ENCODE measurements around the gene AGTPBP1.

Gene AGTPBP1

DNA sequence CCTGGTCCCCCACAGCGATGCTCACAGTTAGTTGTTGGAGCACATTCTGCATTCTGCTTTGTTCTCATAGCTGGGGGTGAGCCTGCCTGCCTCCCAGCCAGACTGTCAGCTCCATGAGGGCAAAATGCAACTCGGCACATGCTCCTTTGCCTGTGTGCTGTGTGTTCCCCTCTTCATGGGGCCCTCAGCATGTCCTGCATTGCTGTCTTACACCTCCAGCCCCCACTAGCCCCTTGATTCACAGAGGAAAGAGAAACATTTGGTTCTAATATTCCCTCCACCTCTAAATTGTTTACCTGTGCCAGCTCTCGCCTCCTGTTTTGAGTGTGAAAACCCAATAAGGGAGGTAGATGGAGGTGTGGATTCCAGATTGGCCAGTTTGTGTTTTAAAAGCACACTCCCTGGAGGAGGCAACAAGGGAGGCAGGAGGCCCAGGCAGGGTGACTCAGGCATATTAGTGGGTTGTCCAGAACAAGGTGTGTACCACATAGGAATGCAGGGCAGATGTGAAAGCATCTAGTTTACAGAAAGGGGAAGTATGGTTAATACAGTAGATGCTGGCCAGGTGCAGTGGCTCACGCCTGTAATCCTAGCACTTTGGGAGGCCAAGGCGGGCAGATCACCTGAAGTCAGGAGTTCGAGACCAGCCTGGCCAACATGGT lies 224.6 kb downstream of the AGTPBP1 start:
- no peaks in the 10 kb centered on the region for H3K79me2 ChIP-seq (ENCODE audit: insufficient read depth, low read length)
- no peak overlapping the region for H3K4me3 ChIP-seq (ENCODE audit: low read length, poor library complexity, severe bottlenecking)
- H3K4me1 ChIP-seq (ENCODE audit: insufficient read depth, low read length, poor library complexity, severe bottlenecking) = no peaks in the 10 kb centered on the region
- H3K27me3 ChIP-seq (ENCODE audit: insufficient read depth, low read length, poor library complexity, severe bottlenecking) = no peaks in the 10 kb centered on the region
- no peaks in the 10 kb centered on the region for H4K20me1 ChIP-seq (ENCODE audit: insufficient read depth, low read length, poor library complexity, severe bottlenecking)
- H3K36me3 ChIP-seq (ENCODE audit: insufficient read depth, low read length) = no peaks in the 10 kb centered on the region
- H2AFZ ChIP-seq (ENCODE audit: low read length) = no peak overlapping the region
- no peak overlapping the region for H3K9ac ChIP-seq (ENCODE audit: low read depth, low read length, poor library complexity, severe bottlenecking)
- H3K9me2 ChIP-seq (replicated peaks; ENCODE audit: low read depth, low read length) = no peaks in the 10 kb centered on the region
- no peaks in the 10 kb centered on the region for H3F3A ChIP-seq (ENCODE audit: low read depth)
- no peak for TF ChIP-seq EZH2phosphoT487 (IDR thresholded peaks at IDR 0.05; ENCODE audit: borderline replicate concordance)
- TF ChIP-seq, protein P1, sequence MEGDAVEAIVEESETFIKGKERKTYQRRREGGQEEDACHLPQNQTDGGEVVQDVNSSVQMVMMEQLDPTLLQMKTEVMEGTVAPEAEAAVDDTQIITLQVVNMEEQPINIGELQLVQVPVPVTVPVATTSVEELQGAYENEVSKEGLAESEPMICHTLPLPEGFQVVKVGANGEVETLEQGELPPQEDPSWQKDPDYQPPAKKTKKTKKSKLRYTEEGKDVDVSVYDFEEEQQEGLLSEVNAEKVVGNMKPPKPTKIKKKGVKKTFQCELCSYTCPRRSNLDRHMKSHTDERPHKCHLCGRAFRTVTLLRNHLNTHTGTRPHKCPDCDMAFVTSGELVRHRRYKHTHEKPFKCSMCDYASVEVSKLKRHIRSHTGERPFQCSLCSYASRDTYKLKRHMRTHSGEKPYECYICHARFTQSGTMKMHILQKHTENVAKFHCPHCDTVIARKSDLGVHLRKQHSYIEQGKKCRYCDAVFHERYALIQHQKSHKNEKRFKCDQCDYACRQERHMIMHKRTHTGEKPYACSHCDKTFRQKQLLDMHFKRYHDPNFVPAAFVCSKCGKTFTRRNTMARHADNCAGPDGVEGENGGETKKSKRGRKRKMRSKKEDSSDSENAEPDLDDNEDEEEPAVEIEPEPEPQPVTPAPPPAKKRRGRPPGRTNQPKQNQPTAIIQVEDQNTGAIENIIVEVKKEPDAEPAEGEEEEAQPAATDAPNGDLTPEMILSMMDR (conservative IDR thresholded peaks at IDR 0.05; ENCODE audit: low read length) = no peak
- no peak overlapping the region for H3K4me2 ChIP-seq (ENCODE audit: low read depth, low read length, poor library complexity, severe bottlenecking)
- no peaks in the 10 kb centered on the region for H3K9me3 ChIP-seq (ENCODE audit: insufficient read depth, low read depth, low read length)

DNA sequence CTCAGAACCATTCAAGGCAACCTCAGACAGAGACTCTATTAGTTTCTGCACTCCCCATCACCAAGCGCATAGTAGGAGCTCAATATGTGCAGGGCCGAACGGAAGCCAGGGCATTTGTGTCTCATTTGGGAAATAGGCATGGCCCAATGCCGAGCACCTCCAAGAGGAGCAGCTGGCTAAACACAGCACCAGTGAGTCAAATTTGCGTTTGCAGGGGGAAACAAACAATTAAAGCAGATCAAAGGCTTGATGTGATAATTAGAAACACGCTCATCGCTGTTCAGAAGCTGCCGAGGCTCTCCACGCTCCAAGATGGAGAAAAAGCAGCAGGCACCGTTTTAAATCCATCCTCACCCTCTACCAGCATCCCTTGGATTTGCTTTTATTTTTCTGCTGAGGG lies 225.3 kb downstream of the AGTPBP1 start:
- no peaks in the 10 kb centered on the region for H3K9me2 ChIP-seq (replicated peaks; ENCODE audit: low read depth, low read length)
- H3K4me1 ChIP-seq (ENCODE audit: insufficient read depth, low read length, poor library complexity, severe bottlenecking) = no peaks in the 10 kb centered on the region
- H3F3A ChIP-seq (ENCODE audit: low read depth) = no peaks in the 10 kb centered on the region
- no peak for TF ChIP-seq EZH2phosphoT487 (IDR thresholded peaks at IDR 0.05; ENCODE audit: borderline replicate concordance)
- TF ChIP-seq, protein P1 (conservative IDR thresholded peaks at IDR 0.05; ENCODE audit: low read length) = no peak
- no peak overlapping the region for H3K4me2 ChIP-seq (ENCODE audit: low read depth, low read length, poor library complexity, severe bottlenecking)
- no peaks in the 10 kb centered on the region for H3K79me2 ChIP-seq (ENCODE audit: insufficient read depth, low read length)
- H3K4me3 ChIP-seq (ENCODE audit: low read length, poor library complexity, severe bottlenecking) = no peak overlapping the region
- no peaks in the 10 kb centered on the region for H3K27me3 ChIP-seq (ENCODE audit: insufficient read depth, low read length, poor library complexity, severe bottlenecking)
- H2AFZ ChIP-seq (ENCODE audit: low read length) = no peak overlapping the region
- H4K20me1 ChIP-seq (ENCODE audit: insufficient read depth, low read length, poor library complexity, severe bottlenecking) = no peaks in the 10 kb centered on the region
- no peaks in the 10 kb centered on the region for H3K9me3 ChIP-seq (ENCODE audit: insufficient read depth, low read depth, low read length)
- no peaks in the 10 kb centered on the region for H3K36me3 ChIP-seq (ENCODE audit: insufficient read depth, low read length)
- no peak overlapping the region for H3K9ac ChIP-seq (ENCODE audit: low read depth, low read length, poor library complexity, severe bottlenecking)

DNA sequence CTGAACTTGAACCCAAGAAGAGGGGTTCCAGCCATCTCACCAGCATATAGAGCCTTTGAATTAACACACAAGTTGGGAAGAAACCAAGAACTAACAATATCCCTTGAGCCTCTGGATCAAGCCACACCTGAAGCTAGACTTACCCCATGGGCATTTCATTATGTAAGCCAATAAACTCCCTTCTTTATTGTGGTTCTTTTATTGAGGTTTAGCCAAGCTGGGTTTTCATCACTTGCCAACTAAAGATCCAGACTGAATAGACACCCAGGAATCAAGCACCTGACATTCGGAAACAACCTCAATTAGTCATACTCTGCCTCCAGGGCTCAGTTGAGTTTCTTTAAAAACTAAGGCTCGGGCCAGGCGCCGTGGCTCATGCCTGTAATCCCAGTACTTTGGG lies 226.7 kb downstream of the AGTPBP1 start:
- no peak overlapping the region for H3K9ac ChIP-seq (ENCODE audit: low read depth, low read length, poor library complexity, severe bottlenecking)
- no peaks in the 10 kb centered on the region for H3K36me3 ChIP-seq (ENCODE audit: insufficient read depth, low read length)
- H3K9me2 ChIP-seq (replicated peaks; ENCODE audit: low read depth, low read length) = no peaks in the 10 kb centered on the region
- no peak overlapping the region for H3K4me2 ChIP-seq (ENCODE audit: low read depth, low read length, poor library complexity, severe bottlenecking)
- H3K4me1 ChIP-seq (ENCODE audit: insufficient read depth, low read length, poor library complexity, severe bottlenecking) = no peaks in the 10 kb centered on the region
- H2AFZ ChIP-seq (ENCODE audit: low read length) = no peak overlapping the region
- H3K79me2 ChIP-seq (ENCODE audit: insufficient read depth, low read length) = no peaks in the 10 kb centered on the region
- no peaks in the 10 kb centered on the region for H3F3A ChIP-seq (ENCODE audit: low read depth)
- H3K9me3 ChIP-seq (ENCODE audit: insufficient read depth, low read depth, low read length) = no peaks in the 10 kb centered on the region
- H3K27me3 ChIP-seq (ENCODE audit: insufficient read depth, low read length, poor library complexity, severe bottlenecking) = no peaks in the 10 kb centered on the region
- TF ChIP-seq EZH2phosphoT487 (IDR thresholded peaks at IDR 0.05; ENCODE audit: borderline replicate concordance) = no peak
- TF ChIP-seq, protein P1 (conservative IDR thresholded peaks at IDR 0.05; ENCODE audit: low read length) = no peak
- no peaks in the 10 kb centered on the region for H4K20me1 ChIP-seq (ENCODE audit: insufficient read depth, low read length, poor library complexity, severe bottlenecking)
- H3K4me3 ChIP-seq (ENCODE audit: low read length, poor library complexity, severe bottlenecking) = no peak overlapping the region

All from Loucy (cell line).